Omental fat pad (tissue), 4 donors: ENCODE data around the gene CFAP20DC. TPM values are rescaled to one million over a fixed set of nuclear protein-coding genes. Genes with fewer than 3 reads are reported as not detected.

Source experiments
- ATAC-seq: fragments of 150-250 bp; one replicate; pipeline ENCODE4 v1.9.1; 2016; ENCODE audit warnings: mild to moderate bottlenecking, moderate library complexity; ENCODE audit not compliant: low FRiP score
- DNase-seq: peaks from one replicate; pipeline ENCODE4 v3.0.0-alpha.2; 2019; ENCODE audit warnings: low spot score
- CTCF ChIP-seq, 3 donors: fragments of 450-650 bp; IDR thresholded peaks; one replicate each; pipeline ENCODE4 v1.5.1; 2016 to 2017; ENCODE audit warnings: antibody characterized with exemption in 3 of 3, mild to moderate bottlenecking in 3 of 3, moderate library complexity in 2 of 3
- total RNA-seq, 4 donors: library from RNA; depleted of rRNA; stranded (reverse); fragments of >200 nt; gene quantifications; one replicate each; pipeline ENCODE4 v1.1.0, GENCODE V29; 2016

CFAP20DC gene
- total RNA-seq, 4 donors from 2014 or later: 0.25 to 0.36 (median 0.28) TPM; not detected in 1

DNA sequence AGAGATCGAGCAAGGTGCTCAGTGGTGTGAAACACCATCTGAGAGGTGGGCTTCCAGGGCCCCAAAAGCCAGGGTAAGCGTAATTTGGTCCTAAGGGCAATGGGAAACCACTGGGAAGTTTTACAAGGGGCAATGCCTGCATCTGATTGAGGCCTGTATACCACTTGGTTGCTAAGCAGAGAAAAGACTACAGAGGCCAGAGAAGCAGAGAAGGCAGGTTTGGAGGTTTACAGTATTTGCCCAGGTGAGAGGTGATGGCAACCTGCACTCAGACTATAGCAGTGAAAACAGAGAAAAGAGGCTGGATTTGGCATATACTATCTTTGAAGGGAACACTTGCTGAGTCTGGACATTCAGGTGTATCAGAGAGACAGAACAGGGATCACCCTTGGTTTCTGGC lies 249.8 kb downstream of the CFAP20DC start:
- ATAC-seq: no peak
- no peak for TF ChIP-seq CTCF (IDR thresholded peaks at IDR 0.05)
- DNase-seq: no peak

DNA sequence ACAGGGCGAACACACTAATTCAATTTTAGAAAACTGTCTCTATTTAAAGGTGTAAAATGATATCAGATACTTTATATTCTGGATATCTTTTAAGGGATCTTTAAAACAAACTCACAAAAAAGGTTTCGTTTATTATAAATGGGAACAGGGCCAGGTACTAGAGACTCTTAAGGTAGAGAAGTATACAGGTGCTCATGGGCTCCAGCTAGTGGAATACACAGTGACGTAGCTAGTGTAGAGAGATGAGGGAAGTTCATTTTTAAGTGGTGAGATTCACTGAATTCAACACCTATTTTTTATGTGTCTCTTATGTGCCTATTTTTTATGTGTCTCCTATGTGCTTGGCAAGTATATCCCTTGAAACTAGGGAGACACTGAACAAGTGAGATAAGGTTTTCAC lies 250.6 kb downstream of the CFAP20DC start:
- no peak for TF ChIP-seq CTCF (IDR thresholded peaks at IDR 0.05)
- DNase-seq (no peak), ATAC-seq (no peak)

DNA sequence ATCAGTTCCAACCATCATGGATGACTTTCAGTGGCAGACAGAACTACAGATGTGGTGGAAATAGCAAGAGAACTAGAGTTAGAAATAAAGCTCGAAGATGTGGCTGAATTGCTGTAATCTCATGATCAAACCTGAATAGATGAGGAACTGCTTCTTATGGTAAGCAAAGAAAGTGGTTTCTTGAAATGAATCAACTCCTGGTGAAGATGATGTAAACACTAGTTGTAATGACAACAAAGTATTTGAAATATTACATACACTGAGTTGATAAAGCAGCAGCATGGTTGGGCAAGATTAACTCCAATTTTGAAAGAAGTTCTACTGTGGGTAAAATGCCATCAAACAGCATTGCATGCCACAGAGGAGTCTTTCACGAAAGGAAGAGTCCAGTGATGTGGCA lies 251.5 kb downstream of the CFAP20DC start:
- TF ChIP-seq CTCF (IDR thresholded peaks at IDR 0.05): no peak
- DNase-seq (no peak), ATAC-seq (no peak)

DNA sequence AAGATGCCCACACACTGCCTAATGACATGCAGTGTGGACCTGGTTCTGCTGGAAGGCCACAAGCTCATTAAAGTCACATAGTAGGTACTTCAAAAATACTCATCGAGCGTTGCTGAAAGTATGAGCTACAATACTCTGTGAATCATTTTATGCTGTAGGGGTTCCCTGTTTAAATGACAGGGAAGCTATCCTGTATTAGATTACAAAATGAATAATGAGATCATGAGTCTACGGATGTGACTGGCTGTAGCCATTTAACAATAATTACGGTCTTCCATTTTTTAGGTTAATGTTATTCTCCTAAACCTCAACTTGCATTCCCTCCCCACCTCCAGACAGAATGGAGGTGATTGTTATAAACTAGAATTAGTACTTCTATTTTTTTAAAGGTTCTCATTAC lies 255.1 kb downstream of the CFAP20DC start:
- no peak for TF ChIP-seq CTCF (IDR thresholded peaks at IDR 0.05)
- ATAC-seq: no peak
- no peak for DNase-seq

DNA sequence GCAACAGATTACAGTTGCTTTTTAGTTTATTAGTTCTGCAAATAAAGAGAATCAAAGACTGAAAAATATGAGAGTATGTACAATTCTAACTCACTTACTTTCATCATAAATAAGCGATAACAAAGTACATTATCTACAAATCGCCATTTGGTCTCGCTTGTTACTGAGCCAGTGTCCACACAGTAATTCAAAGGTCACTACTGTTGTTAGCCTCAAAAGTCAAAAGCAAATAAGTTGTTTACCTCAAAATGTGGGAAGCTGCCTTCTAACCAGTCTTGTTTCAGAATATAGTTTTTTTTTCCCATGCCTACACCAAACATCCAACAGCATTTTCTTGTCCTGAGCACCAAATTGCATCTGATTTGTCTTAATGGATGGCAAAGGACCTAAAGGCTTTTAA lies 255.9 kb downstream of the CFAP20DC start:
- no peak for ATAC-seq
- DNase-seq: no peak
- TF ChIP-seq CTCF (IDR thresholded peaks at IDR 0.05): no peak

GRCh38 chr3:58792921-58793451 lies 256.8 kb downstream of the CFAP20DC start:
- DNase-seq (no peak), ATAC-seq (no peak)
- no peak for TF ChIP-seq CTCF (IDR thresholded peaks at IDR 0.05)

GRCh38 chr3:58789385-58789784 lies 260.4 kb downstream of the CFAP20DC start:
- TF ChIP-seq CTCF (IDR thresholded peaks at IDR 0.05): no peak
- ATAC-seq: no peak
- no peak for DNase-seq
